GM18517 (cell line): ENCODE data around the gene AKT2.

ENCODE experiments used
- ATAC-seq: cut with Tn5 transposase; IDR thresholded peaks from one replicate; pipeline ENCODE4 v1.9.1; 2021; ENCODE audit warnings: mild to moderate bottlenecking, moderate library complexity; ENCODE audit not compliant: unreplicated experiment

Gene AKT2

GRCh38 chr19:40302224-40303011 is 17.3 kb upstream of the AKT2 start:
- ATAC-seq = no peak

GRCh38 chr19:40300668-40301067 is 15.5 kb upstream of the AKT2 start:
- no peak for ATAC-seq

DNA sequence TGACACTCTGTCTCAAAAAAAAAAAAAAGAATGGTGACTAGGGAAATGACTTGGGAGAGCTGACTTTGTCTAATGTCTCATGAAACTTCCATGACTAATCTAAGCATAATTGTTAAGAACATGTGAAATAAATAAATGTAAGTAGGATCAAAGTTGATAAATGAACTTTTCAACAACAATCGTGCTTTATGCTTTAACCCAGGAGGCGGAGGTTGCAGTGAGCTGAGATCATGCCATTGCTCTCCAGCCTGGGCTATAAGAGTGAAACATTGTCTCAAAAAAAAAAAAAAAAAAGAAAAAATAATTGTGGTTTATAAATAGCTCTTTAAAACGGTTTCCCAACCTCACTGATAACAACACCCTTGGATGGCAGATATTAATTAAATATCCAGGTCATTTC is 12.9 kb upstream of the AKT2 start:
- ATAC-seq = no peak

GRCh38 chr19:40294560-40294959 is 9.4 kb upstream of the AKT2 start:
- ATAC-seq = no peak

- ATAC-seq = no peak
Observed at GRCh38 chr19:40286971-40287421, 1.9 kb upstream of the AKT2 start.

DNA sequence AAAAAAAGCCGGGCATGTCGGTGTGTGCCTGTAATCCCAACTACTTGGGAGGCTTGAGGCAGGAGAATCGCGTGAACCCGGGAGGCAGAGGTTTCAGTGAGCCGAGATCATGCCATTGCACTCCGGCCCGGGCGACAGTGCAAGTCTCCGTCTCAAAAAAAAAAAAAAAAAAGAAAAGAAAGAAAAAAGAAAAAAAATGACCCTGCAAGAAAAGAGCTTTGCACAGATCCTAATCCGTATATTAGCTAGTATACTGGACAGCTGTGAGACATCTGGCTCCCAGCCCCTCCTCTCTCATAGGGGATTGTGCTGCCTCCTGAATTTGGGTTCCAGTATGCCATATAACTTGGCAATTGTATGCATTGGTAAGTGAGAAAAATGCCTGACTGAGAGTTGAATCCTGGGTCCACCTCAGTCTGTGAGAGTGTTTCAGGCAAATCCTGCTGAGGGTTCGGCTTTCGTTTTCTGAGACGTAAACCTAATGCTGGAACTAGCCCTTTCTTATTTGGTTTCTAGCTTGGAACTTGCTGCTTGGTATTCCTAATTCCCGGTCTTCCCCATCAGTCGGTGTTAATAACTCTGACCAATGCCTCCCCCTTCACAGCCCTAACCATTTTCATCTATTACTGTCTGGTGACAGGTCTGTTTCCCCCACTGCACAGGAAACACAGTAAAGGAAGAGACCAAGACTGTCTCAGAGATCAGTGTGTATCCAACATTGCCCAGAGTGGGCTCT is 1.3 kb upstream of the AKT2 start:
- ATAC-seq = no peak

DNA sequence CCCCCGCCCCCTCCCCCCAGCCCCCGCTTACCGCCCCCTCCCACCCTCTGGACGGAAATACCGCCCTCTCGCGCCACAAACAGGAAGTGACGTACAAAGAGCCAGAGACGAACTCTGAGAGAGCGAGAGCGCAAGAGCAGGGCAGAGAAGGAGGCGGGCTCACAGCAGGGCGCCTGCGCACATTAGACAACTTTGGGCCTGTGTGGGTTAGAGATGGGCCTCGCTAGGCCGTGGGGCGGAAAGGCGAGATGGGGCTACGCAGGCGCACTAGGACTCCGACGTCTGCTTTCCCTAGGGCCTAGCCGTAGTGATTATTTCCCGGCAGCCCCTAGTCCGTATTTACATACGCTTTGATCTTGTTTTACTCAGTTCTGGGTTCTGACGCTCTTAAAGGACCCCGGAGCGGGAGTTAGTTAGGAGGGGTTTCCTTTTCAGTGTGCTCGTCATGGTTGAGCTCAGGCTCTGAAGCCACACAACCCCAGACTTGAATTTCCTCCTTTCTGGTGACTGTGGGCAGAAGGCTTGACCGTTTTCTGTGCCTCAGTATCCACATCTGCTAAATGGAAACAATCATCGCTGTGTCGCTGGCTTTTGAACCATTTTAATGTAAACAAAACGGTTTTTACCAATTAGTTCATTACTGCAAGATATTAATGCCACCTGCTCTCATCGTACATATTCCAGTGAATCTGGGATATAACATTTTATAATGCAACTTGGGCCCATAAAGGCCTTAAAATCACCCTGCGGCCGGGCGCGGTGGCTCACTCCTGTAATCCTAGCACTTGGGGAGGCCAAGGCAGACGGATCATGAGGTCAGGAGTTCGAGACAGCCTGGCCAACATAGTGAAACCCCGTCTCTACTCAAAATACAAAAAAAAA is 449 bp upstream of the AKT2 start:
- ATAC-seq = peak; percentile 92

DNA sequence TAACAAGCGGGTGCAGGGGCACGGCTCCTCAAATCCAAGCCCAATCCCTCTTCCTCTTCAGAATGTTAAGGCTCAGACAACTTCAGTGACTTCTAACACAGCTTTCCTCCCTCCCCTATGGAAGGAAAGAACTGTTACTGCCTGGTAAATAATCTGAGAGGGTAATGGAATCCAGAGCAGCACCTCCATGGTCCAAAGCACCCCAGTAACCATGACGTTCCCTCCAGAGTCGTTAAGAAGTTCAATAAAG is 969 bp downstream of the AKT2 start:
- ATAC-seq = no peak

- ATAC-seq = no peak
Observed at GRCh38 chr19:40283414-40284250, 1.5 kb downstream of the AKT2 start.

DNA sequence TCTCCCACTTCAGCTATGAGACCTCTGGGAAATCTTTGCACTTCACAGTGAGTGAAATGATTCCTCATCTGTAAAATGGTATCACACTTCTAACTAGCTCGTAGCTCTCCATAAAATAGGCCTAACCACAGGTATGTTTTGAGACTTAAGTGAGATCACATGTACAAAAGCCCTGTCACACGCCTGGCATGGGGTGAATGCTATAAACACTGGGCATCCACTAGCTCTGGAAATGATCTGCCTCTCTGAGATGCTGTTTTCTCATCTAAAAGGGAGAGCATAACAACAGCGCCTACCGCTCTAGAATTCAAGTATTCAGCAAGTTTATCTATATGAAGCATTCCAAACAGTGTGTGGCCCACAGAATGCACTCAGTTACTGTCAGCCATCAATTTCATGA is 2.2 kb downstream of the AKT2 start:
- no peak for ATAC-seq

DNA sequence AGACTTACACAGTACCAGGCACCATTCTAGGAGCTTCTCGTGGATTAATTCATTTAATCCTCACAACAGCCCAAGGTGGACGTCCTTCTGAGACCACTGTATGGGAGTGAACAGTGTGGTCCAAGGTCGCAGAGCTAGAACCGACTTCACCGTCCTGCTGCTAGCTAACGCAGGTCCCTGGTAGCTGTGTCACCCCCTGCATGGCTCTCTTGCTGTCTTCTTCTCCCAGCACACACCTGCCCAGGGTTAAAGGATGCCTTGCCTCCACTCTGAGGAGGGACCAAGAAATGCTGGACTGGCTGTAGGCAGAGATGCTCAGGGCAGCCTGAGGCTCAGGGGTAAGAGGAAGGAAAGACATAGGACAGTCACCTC is 3.0 kb downstream of the AKT2 start:
- no peak for ATAC-seq

- no peak for ATAC-seq
Observed at GRCh38 chr19:40281381-40282208, 3.5 kb downstream of the AKT2 start.

GRCh38 chr19:40280608-40281221 is 4.4 kb downstream of the AKT2 start:
- ATAC-seq = no peak

GRCh38 chr19:40279761-40280607 is 5.2 kb downstream of the AKT2 start:
- no peak for ATAC-seq

DNA sequence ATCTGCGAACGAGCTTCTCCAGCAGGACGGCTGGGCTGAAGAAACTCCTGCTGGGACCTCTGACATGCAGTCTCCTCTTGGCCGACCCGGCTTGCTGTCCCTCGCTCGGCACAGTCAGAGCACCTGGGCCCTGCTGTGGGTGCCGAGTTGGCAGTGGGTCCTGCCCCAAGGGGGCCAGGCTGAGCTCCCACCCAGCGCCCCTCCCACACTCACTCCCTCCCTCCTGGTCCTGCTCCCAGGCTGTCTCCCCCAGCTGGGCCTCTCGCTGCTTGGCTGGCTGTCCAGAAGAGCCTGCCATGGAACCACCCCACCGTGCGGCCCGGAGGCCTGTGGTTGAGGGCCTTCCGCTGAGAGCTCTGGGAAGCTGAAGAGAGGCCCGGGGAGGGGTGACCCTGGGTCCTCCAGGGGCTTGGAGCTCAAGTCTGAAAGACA is 6.0 kb downstream of the AKT2 start:
- no peak for ATAC-seq

DNA sequence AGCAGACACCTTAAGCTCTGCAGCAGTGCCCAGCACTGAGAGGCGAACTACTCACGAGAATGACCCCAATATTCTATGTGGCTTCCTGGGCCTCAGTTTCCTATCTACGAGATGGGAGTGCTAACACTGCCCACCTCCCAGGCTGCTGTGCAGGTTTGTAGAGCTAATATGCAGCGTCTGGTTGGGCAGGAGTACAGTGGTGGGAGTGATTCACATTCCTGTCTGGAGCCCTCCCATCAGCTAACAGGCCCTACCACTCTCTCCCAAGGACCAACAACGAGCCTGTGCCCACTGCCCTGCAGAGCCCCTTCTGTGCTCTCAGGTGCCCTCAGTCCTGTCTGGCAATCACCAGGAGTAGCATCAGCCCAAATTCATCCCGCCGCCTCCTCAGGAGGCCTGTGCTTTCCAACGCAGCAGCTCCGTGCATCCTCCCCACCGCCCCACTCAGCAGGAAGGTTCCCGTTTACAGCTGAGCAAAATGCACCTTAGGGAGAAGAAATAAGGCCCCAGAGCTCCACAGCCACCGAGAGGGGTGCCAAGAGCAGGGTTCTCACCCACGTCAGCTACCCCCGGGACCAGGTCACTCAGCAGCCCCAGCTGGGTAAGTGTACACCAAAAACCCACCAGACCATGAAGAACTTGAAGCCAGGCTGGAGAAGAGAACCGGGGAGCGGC is 6.6 kb downstream of the AKT2 start:
- ATAC-seq = no peak

DNA sequence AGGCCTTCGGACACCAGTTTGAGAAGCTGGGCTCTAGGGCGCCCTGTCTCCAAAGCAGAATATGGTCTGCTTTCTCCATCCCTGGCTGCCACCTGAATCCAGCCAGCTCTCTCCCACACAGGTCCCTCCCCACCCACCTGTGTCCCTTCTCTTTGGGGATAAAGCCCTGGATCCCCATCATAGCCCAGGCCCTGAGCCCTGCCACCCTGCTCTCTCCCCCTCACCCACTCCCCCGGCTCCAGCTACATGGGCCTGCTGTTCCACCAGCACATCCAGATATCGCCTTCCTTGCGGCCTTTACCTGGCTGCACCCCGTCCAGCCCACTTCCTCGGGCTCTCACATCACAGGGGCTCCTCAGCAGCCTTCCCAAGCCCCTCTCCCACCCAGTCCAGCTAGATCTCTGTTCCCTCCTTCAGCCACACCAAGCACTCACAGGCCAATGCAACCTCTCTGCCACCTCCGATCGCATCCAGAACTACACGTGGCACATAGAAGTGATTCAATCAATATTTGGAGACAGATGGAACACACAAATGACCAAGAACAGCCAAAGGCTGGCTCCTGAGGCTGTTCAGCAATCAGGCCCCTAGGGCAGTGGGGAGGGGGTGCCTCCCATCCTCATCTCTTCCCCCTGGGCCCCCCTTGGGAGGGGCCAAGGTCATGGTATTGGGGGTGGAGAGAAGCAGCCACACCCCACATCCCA is 7.6 kb downstream of the AKT2 start:
- ATAC-seq = no peak
